Liver (tissue), 9 donors: Measurements from ENCODE around the gene GNAT2. TPM values are rescaled to one million over a fixed set of nuclear protein-coding genes. Genes with fewer than 3 reads are reported as not detected.

ENCODE experiments used
- DNase-seq: peaks from one replicate; pipeline ENCODE4 v3.0.0-alpha.2; 2017; ENCODE audit warnings: low spot score
- H3K27ac ChIP-seq, 2 donors: one replicate each; pipeline ENCODE4 v1.7.0; 2013; ENCODE audit warnings: inconsistent platforms in 2 of 2, low read length in 2 of 2, control low read depth in 1 of 2, low read depth in 1 of 2, mild to moderate bottlenecking in 1 of 2
- H3K27me3 ChIP-seq, 4 donors: one replicate each; pipeline versions ENCODE4 v1.6.1 to v1.7.0; 2013; ENCODE audit warnings: low read length in 3 of 4, inconsistent platforms in 1 of 4, mild to moderate bottlenecking in 1 of 4, moderate library complexity in 1 of 4; ENCODE audit not compliant: control insufficient read depth in 4 of 4, insufficient read depth in 4 of 4
- H3K36me3 ChIP-seq, 4 donors: one replicate each; pipeline versions ENCODE4 v1.6.1 to v1.7.0; 2013; ENCODE audit warnings: low read length in 3 of 4, mild to moderate bottlenecking in 3 of 4, low read depth in 1 of 4, moderate library complexity in 1 of 4; ENCODE audit not compliant: control insufficient read depth in 4 of 4, insufficient read depth in 3 of 4
- H3K4me1 ChIP-seq, 4 donors: one replicate each; pipeline versions ENCODE4 v1.6.1 to v1.7.0; 2013; ENCODE audit warnings: low read length in 3 of 4, mild to moderate bottlenecking in 3 of 4, moderate library complexity in 1 of 4; ENCODE audit not compliant: control insufficient read depth in 4 of 4, insufficient read depth in 4 of 4
- H3K4me3 ChIP-seq, 3 donors: one replicate each; pipeline versions ENCODE4 v1.6.1 to v1.7.0; 2013; ENCODE audit warnings: low read length in 3 of 3, control low read depth in 1 of 3, low read depth in 1 of 3, mild to moderate bottlenecking in 1 of 3
- H3K9ac ChIP-seq, 2 donors: one replicate each; pipeline ENCODE4 v1.7.0; 2013; ENCODE audit warnings: low read length in 2 of 2, mild to moderate bottlenecking in 2 of 2, moderate library complexity in 2 of 2, control low read depth in 1 of 2, low read depth in 1 of 2
- H3K9me3 ChIP-seq, 4 donors: one replicate each; pipeline versions ENCODE4 v1.6.1 to v1.7.0; 2013; ENCODE audit warnings: low read length in 3 of 4; ENCODE audit not compliant: control insufficient read depth in 4 of 4
- EGR1 ChIP-seq, 2 donors: IDR thresholded peaks; 2 replicates each; pipeline ENCODE4 v1.6.1; 2016 to 2018; ENCODE audit warnings: antibody characterized with exemption in 2 of 2, low read depth in 2 of 2
- FOXA1 ChIP-seq: IDR thresholded peaks from 2 replicates; pipeline ENCODE4 v1.6.1; 2016; ENCODE audit warnings: antibody characterized with exemption
- FOXA2 ChIP-seq: IDR thresholded peaks from 2 replicates; pipeline ENCODE4 v1.6.1; 2016; ENCODE audit warnings: antibody characterized with exemption
- GABPA ChIP-seq, 2 donors: IDR thresholded peaks in 1 of 2; conservative IDR thresholded peaks in 1 of 2; 2 replicates each; pipeline ENCODE4 v1.6.1; 2016; ENCODE audit warnings: antibody characterized with exemption in 2 of 2, mild to moderate bottlenecking in 1 of 2, moderate library complexity in 1 of 2
- HNF4A ChIP-seq, 2 donors: conservative IDR thresholded peaks; 2 replicates each; pipeline ENCODE4 v1.6.1; 2016; ENCODE audit warnings: antibody characterized with exemption in 2 of 2, mild to moderate bottlenecking in 2 of 2
- HNF4G ChIP-seq: IDR thresholded peaks from 2 replicates; pipeline ENCODE4 v1.6.1; 2016; ENCODE audit warnings: antibody characterized with exemption
- MAX ChIP-seq: IDR thresholded peaks from 2 replicates; pipeline ENCODE4 v1.6.1; 2016; ENCODE audit warnings: antibody characterized with exemption
- NR2F2 ChIP-seq: IDR thresholded peaks from 2 replicates; pipeline ENCODE4 v1.6.1; 2016; ENCODE audit warnings: antibody characterized with exemption
- RAD21 ChIP-seq, 2 donors: IDR thresholded peaks; 2 replicates each; pipeline ENCODE4 v1.6.1; 2016; ENCODE audit warnings: antibody characterized with exemption in 2 of 2, mild to moderate bottlenecking in 2 of 2
- REST ChIP-seq: IDR thresholded peaks from 2 replicates; pipeline ENCODE4 v1.6.1; 2016; ENCODE audit warnings: antibody characterized with exemption, mild to moderate bottlenecking
- RXRA ChIP-seq, 2 donors: IDR thresholded peaks; 2 replicates each; pipeline ENCODE4 v1.6.1; 2017 to 2018; ENCODE audit warnings: antibody characterized with exemption in 2 of 2, mild to moderate bottlenecking in 1 of 2
- SP1 ChIP-seq: IDR thresholded peaks from 2 replicates; pipeline ENCODE4 v1.6.1; 2018; ENCODE audit warnings: antibody characterized with exemption, mild to moderate bottlenecking
- TAF1 ChIP-seq: conservative IDR thresholded peaks from 2 replicates; pipeline ENCODE4 v1.6.1; 2016; ENCODE audit warnings: antibody characterized with exemption, mild to moderate bottlenecking
- WGBS: extraction: QIAGEN DNeasy Blood & Tissue Kit; methylation state at CpG from one replicate; pipeline ENCODE4 v1.1.7; 2013; 5-methylcytosine and 5-hydroxymethylcytosine counted together
- polyA plus RNA-seq, 2 donors: library from polyadenylated mRNA; stranded (reverse) in 1 of 2; unstranded in 1 of 2; fragments of 200-250 nt in 1 of 2; fragments of >200 nt in 1 of 2; fragmentation: Nextera tagmentation in 1 of 2; extraction: Ambion mirVana in 1 of 2; gene quantifications; one replicate each; pipeline versions ENCODE4 v1.2.1 to v1.2.3, GENCODE V29; 2013 to 2015
- total RNA-seq, 2 donors: library from RNA; depleted of rRNA; stranded (reverse); fragments of >200 nt; gene quantifications; one replicate each; pipeline ENCODE4 v1.2.3, GENCODE V29; 2014
- TF ChIP-seq, protein P1 (sequence below): IDR thresholded peaks from 2 replicates; pipeline ENCODE4 v1.6.1; 2016; ENCODE audit warnings: antibody characterized with exemption
- TF ChIP-seq, protein P2 (sequence below): fragments of 150-350 bp; IDR thresholded peaks from 2 replicates; pipeline ENCODE4 v1.5.1; 2017; ENCODE audit warnings: improper control_type of control experiment, low read depth, low read length; ENCODE audit not compliant: missing input control
- donor health status: healthy.
- donor health status: healthy.
- donor health status: healthy.
- donor health status: healthy.
- donor health status: healthy.

GNAT2 gene
- total and polyA plus RNA-seq, 4 donors, result 0.09 to 0.17 (median 0.17) TPM; not detected in 1

GRCh38 chr1:109592916-109593315 is 26.5 kb downstream of the GNAT2 start:
- Histone ChIP-seq H3K36me3 (peaks cover 0 to 42% (median 18%) of the 10 kb centered on the region in 4 donors), H3K27ac (no peak overlapping the region), H3K9me3 (no peaks in the 10 kb centered on the region), H3K9ac (no peak overlapping the region), H3K27me3 (no peaks in the 10 kb centered on the region), H3K4me3 (no peak overlapping the region), H3K4me1 (peaks cover 1 to 10% (median 8%) of the 10 kb centered on the region in 4 donors)
- DNase-seq, result no peak
- TF ChIP-seq HNF4G (no peak), FOXA1 (no peak), GABPA (IDR thresholded peaks at IDR 0.05 in 1 of 2, conservative IDR thresholded peaks at IDR 0.05 in 1 of 2) (no peak), REST (no peak), HNF4A (conservative IDR thresholded peaks at IDR 0.05) (no peak), TAF1 (no peak)
- TF ChIP-seq, protein P1, sequence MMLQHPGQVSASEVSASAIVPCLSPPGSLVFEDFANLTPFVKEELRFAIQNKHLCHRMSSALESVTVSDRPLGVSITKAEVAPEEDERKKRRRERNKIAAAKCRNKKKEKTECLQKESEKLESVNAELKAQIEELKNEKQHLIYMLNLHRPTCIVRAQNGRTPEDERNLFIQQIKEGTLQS, result no peak
- TF ChIP-seq, protein P2, sequence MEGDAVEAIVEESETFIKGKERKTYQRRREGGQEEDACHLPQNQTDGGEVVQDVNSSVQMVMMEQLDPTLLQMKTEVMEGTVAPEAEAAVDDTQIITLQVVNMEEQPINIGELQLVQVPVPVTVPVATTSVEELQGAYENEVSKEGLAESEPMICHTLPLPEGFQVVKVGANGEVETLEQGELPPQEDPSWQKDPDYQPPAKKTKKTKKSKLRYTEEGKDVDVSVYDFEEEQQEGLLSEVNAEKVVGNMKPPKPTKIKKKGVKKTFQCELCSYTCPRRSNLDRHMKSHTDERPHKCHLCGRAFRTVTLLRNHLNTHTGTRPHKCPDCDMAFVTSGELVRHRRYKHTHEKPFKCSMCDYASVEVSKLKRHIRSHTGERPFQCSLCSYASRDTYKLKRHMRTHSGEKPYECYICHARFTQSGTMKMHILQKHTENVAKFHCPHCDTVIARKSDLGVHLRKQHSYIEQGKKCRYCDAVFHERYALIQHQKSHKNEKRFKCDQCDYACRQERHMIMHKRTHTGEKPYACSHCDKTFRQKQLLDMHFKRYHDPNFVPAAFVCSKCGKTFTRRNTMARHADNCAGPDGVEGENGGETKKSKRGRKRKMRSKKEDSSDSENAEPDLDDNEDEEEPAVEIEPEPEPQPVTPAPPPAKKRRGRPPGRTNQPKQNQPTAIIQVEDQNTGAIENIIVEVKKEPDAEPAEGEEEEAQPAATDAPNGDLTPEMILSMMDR, result no peak

- Histone ChIP-seq H3K27me3 (no peaks in the 10 kb centered on the region), H3K4me3 (no peak overlapping the region), H3K9me3 (no peaks in the 10 kb centered on the region), H3K36me3 (peaks cover 0 to 38% (median 23%) of the 10 kb centered on the region in 4 donors), H3K9ac (no peak overlapping the region), H3K4me1 (peaks cover 5 to 27% (median 11%) of the 10 kb centered on the region in 4 donors), H3K27ac (no peak overlapping the region)
- no peak for TF ChIP-seq EGR1 (IDR thresholded peaks at IDR 0.05; ENCODE audit: low read depth in 2 of 2)
- TF ChIP-seq FOXA2, result no peak
- TF ChIP-seq HNF4G, result no peak
- TF ChIP-seq GABPA (IDR thresholded peaks at IDR 0.05 in 1 of 2, conservative IDR thresholded peaks at IDR 0.05 in 1 of 2), result no peak
- no peak for DNase-seq
Measured at GRCh38 chr1:109589679-109590078, 29.7 kb downstream of the GNAT2 start.

DNA sequence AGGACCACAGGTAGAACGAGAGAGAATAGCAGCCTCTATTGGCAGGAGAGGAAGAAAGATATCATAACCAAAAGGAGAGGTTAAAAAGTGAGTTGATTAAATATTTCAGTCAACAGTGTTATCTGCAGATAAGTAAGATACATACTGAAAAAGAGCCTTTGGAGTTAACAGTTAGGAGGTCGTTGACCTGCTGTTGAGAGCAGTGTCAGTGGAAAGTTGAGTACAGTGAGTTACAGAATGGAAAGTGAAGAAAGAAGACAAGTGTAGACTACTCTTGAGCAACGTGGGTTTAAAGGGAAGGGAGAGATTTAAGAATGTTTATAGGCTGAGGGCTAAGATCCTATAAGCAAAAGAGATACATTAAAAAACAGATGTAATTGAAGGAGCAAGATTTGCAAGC is 30.2 kb downstream of the GNAT2 start:
- no peaks in the 10 kb centered on the region for H3K9me3 ChIP-seq
- TF ChIP-seq NR2F2 (no peak), RXRA (IDR thresholded peaks at IDR 0.05) (peak; percentile 89 to 97), SP1 (peak; percentile 50), MAX (no peak), RAD21 (IDR thresholded peaks at IDR 0.05) (peak in 1 of 2 donors; percentile 21), EGR1 (IDR thresholded peaks at IDR 0.05; ENCODE audit: low read depth in 2 of 2) (peak; percentile 39 to 62), HNF4A (conservative IDR thresholded peaks at IDR 0.05) (peak; percentile 26 to 56)
- TF ChIP-seq, protein P1, result peak; percentile 60
- no peak overlapping the region for H3K4me3 ChIP-seq
- H3K4me1 ChIP-seq, result peaks cover 5 to 30% (median 11%) of the 10 kb centered on the region in 4 donors
- peaks cover 0 to 38% (median 23%) of the 10 kb centered on the region in 4 donors for H3K36me3 ChIP-seq
- H3K9ac ChIP-seq, result no peak overlapping the region
- 29% methylated on average over 3 of the region's 3 CpGs for WGBS
- no peak for DNase-seq
- H3K27me3 ChIP-seq, result no peaks in the 10 kb centered on the region
- no peak overlapping the region for H3K27ac ChIP-seq
